PC-3 (cell line): ENCODE results near the gene FOXI1. TPM values are rescaled to one million over a fixed set of nuclear protein-coding genes. Genes with fewer than 3 reads are reported as not detected.

ENCODE experiments used
- ATAC-seq: fragments of 200-7000 bp; cut with Tn5 transposase; 2 replicates; pipeline ENCODE4 v1.9.1; 2020; ENCODE audit warnings: mild to moderate bottlenecking, moderate library complexity
- BruUV-seq: library from RNA; stranded (reverse); fragments of 400-500 nt; replicated peaks from 2 replicates; lab custom pipeline; 2021; lab: Mats Ljungman, UMichigan
- CTCF ChIA-PET: fragments of 300-600 bp; sonication (Branson Sonifier 250); formaldehyde crosslinking; loops from one replicate; lab custom pipeline; 2022; ENCODE audit warnings: antibody characterized with exemption; lab: Charles Lee
- POLR2A ChIA-PET: fragments of 300-600 bp; sonication (Branson Sonifier 250); formaldehyde crosslinking; loops from one replicate; lab custom pipeline; 2022; ENCODE audit warnings: antibody characterized with exemption; ENCODE audit not compliant: unreplicated experiment; lab: Charles Lee
- DNase-seq: peaks from one replicate; pipeline ENCODE4 v3.0.0-alpha.2; 2015
- H2AFZ ChIP-seq: fragments of 300-600 bp; sonication (generic); 2 replicates; pipeline ENCODE4 v1.6.0; 2016; ENCODE audit warnings: antibody characterized with exemption, low read length
- H3F3A ChIP-seq: fragments of 300-600 bp; sonication (generic); one replicate; pipeline ENCODE4 v1.6.0; 2017; ENCODE audit warnings: antibody characterized with exemption, low read length, control low read depth, mild to moderate bottlenecking; ENCODE audit not compliant: unreplicated experiment
- H3K27ac ChIP-seq: fragments of 300-600 bp; sonication (generic); 2 replicates; pipeline ENCODE4 v1.5.1; 2016; ENCODE audit warnings: mild to moderate bottlenecking, low read length
- H3K27me3 ChIP-seq: fragments of 300-600 bp; sonication (generic); 2 replicates; pipeline ENCODE4 v1.6.1; 2016; ENCODE audit warnings: low read length, mixed read lengths
- H3K36me3 ChIP-seq: fragments of 300-600 bp; sonication (generic); 2 replicates; pipeline ENCODE4 v1.6.1; 2016; ENCODE audit warnings: low read depth, mixed run types, low read length, mixed read lengths
- H3K4me1 ChIP-seq: fragments of 300-600 bp; sonication (generic); 2 replicates; pipeline ENCODE4 v1.5.1; 2016; ENCODE audit warnings: low read length; ENCODE audit not compliant: insufficient read depth
- H3K4me2 ChIP-seq: fragments of 300-600 bp; sonication (generic); 2 replicates; pipeline ENCODE4 v1.6.0; 2016; ENCODE audit warnings: low read length
- H3K4me3 ChIP-seq: fragments of 300-600 bp; sonication (generic); 2 replicates; pipeline ENCODE4 v1.5.1; 2016; ENCODE audit warnings: mild to moderate bottlenecking, low read length, mixed read lengths
- H3K79me2 ChIP-seq: fragments of 300-600 bp; sonication (generic); 2 replicates; pipeline ENCODE4 v1.6.1; 2017; ENCODE audit warnings: low read length, mixed read lengths
- H3K9ac ChIP-seq: fragments of 300-600 bp; sonication (generic); 2 replicates; pipeline ENCODE4 v1.6.0; 2016; ENCODE audit warnings: mild to moderate bottlenecking, low read length
- H3K9me2 ChIP-seq: fragments of 300-600 bp; sonication (generic); replicated peaks from 2 replicates; pipeline ENCODE4 v1.6.1; 2016; ENCODE audit warnings: mixed run types, low read length, mixed read lengths
- H3K9me3 ChIP-seq: fragments of 300-600 bp; sonication (generic); 2 replicates; pipeline ENCODE4 v1.6.1; 2016; ENCODE audit warnings: low read length, mixed read lengths
- H4K20me1 ChIP-seq: fragments of 300-600 bp; sonication (generic); 2 replicates; pipeline ENCODE4 v1.6.1; 2016; ENCODE audit warnings: low read length, mixed read lengths
- CTCF ChIP-seq: fragments of 300-600 bp; sonication (generic); conservative IDR thresholded peaks from 2 replicates; pipeline ENCODE4 v1.5.1; 2017; ENCODE audit warnings: antibody characterized with exemption, low read depth, mild to moderate bottlenecking, low read length
- EZH2 ChIP-seq: fragments of 300-600 bp; sonication (generic); IDR thresholded peaks from one replicate; pipeline ENCODE4 v1.6.1; 2017; ENCODE audit warnings: antibody characterized with exemption, mild to moderate bottlenecking, low read length; ENCODE audit not compliant: unreplicated experiment
- EZH2phosphoT487 ChIP-seq: fragments of 300-600 bp; sonication (generic); IDR thresholded peaks from 2 replicates; pipeline ENCODE4 v1.6.1; 2018; ENCODE audit warnings: mild to moderate bottlenecking, antibody characterized with exemption, low read length, borderline replicate concordance
- intact Hi-C: fragments of 100-400 bp; cut with micrococcal nuclease; formaldehyde crosslinking; loops from 2 replicates; pipeline ENCODE4 v1.9.0; 2023
- total RNA-seq: library from RNA; depleted of rRNA; stranded (reverse); fragments of >200 nt; gene quantifications from 2 replicates; pipeline ENCODE4 v1.2.3, GENCODE V29; 2014

FOXI1 gene
- total RNA-seq, 1 experiment from 2014 or later, result not detected

GRCh38 chr5:170141636-170142035, 35.9 kb downstream of the FOXI1 start:
- Histone ChIP-seq H3K9me2 (no peaks in the 10 kb centered on the region), H4K20me1 (no peaks in the 10 kb centered on the region), H3K79me2 (no peaks in the 10 kb centered on the region), H3K4me2 (no peak overlapping the region), H3F3A (no peaks in the 10 kb centered on the region), H2AFZ (no peak overlapping the region), H3K36me3 (no peaks in the 10 kb centered on the region), H3K4me3 (no peak overlapping the region), H3K27me3 (no peaks in the 10 kb centered on the region), H3K9ac (no peak overlapping the region), H3K4me1 (no peaks in the 10 kb centered on the region), H3K27ac (no peak overlapping the region), H3K9me3 (no peaks in the 10 kb centered on the region)
- TF ChIP-seq EZH2phosphoT487 (no peak), CTCF (no peak), EZH2 (no peak)
- no peak for ATAC-seq
- BruUV-seq, result no TSS peak
- no peak for DNase-seq
- ChIA-PET CTCF (no interaction called here), POLR2A (no interaction called here)
- intact Hi-C loops, result no loop called here

DNA sequence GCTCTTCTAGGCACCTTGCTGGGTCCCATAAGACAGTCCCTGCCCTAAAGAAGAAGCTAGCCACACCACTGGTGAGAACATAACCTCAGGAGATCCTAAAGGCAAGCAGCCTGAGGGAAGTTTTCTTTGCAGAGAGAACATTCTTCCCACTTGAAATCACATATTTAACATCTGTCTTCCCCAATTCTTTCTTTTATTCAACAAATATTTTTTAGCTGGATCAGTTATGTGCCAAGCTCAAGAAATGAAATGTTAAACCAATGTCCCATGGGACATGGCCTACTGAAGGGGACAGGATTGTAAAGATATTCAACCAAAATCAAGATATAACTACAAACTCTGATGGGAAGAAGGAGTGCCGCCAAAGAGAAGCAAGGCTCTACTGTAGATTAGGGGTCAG, 36.5 kb downstream of the FOXI1 start:
- intact Hi-C loops, result no loop called here
- ATAC-seq, result no peak
- no peak overlapping the region for H3K27ac ChIP-seq

GRCh38 chr5:170143091-170143490, 37.4 kb downstream of the FOXI1 start:
- Histone ChIP-seq H3K4me3 (no peak overlapping the region), H3F3A (no peaks in the 10 kb centered on the region), H4K20me1 (no peaks in the 10 kb centered on the region), H3K9me2 (no peaks in the 10 kb centered on the region), H3K27ac (no peak overlapping the region), H3K4me1 (no peaks in the 10 kb centered on the region), H3K27me3 (no peaks in the 10 kb centered on the region), H3K36me3 (no peaks in the 10 kb centered on the region), H2AFZ (no peak overlapping the region), H3K79me2 (no peaks in the 10 kb centered on the region), H3K4me2 (no peak overlapping the region), H3K9ac (no peak overlapping the region), H3K9me3 (no peaks in the 10 kb centered on the region)
- ChIA-PET CTCF (no interaction called here), POLR2A (no interaction called here)
- no peak for TF ChIP-seq CTCF
- TF ChIP-seq EZH2phosphoT487, result no peak
- no peak for TF ChIP-seq EZH2
- DNase-seq (no peak), ATAC-seq (no peak)
- intact Hi-C loops, result no loop called here
- BruUV-seq, result no TSS peak

More for the DNA sequence above, 36.5 kb downstream of the FOXI1 start:
- no peaks in the 10 kb centered on the region for H4K20me1 ChIP-seq
- no peaks in the 10 kb centered on the region for H3K36me3 ChIP-seq
- CTCF ChIA-PET, result no interaction called here
- no peak overlapping the region for H3K4me3 ChIP-seq
- no peak overlapping the region for H2AFZ ChIP-seq
- H3K9me3 ChIP-seq, result no peaks in the 10 kb centered on the region
- no peaks in the 10 kb centered on the region for H3K9me2 ChIP-seq
- H3K79me2 ChIP-seq, result no peaks in the 10 kb centered on the region
- H3K4me2 ChIP-seq, result no peak overlapping the region
- no peaks in the 10 kb centered on the region for H3F3A ChIP-seq
- POLR2A ChIA-PET, result no interaction called here
- no peaks in the 10 kb centered on the region for H3K4me1 ChIP-seq
- no TSS peak for BruUV-seq
- H3K27me3 ChIP-seq, result no peaks in the 10 kb centered on the region
- no peak for DNase-seq
- TF ChIP-seq CTCF (no peak), EZH2phosphoT487 (no peak), EZH2 (no peak)
- no peak overlapping the region for H3K9ac ChIP-seq
